Neural progenitor cell (in vitro differentiated cells): Measurements from ENCODE around the gene IDS.

ENCODE experiments used
- CTCF ChIP-seq: fragments of 200-600 bp; sonication (generic); IDR thresholded peaks from 2 replicates; pipeline ENCODE4 v1.5.1; 2017; ENCODE audit warnings: antibody characterized with exemption, mild to moderate bottlenecking
- EZH2 ChIP-seq: fragments of 200-600 bp; sonication (generic); IDR thresholded peaks from 2 replicates; pipeline ENCODE4 v1.6.1; 2017; ENCODE audit warnings: antibody characterized with exemption, mild to moderate bottlenecking, moderate library complexity
- EZH2phosphoT487 ChIP-seq: fragments of 200-600 bp; sonication (generic); IDR thresholded peaks from 2 replicates; pipeline ENCODE4 v1.6.1; 2017; ENCODE audit warnings: antibody characterized with exemption

DNA sequence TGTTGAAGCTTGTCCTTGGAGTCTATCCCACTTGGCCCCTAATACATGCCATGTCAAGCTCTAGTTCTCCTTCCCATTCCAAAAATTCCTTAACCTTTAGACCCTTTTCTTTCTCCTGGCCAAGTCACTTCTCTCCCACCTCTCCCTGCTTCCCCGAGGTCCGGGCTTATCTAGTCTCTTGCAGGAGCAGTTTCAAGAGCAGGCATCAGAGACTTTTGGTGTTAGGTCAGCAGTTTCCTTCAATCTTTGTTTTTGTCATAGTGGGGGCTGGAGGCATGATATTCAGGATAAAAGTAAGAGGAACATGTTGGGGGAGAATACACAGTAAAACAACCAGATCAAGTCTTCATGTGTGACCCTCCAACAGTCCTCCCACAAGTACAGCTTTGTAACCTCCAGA is 11.5 kb upstream of the IDS start:
- no peak for TF ChIP-seq CTCF
- no peak for TF ChIP-seq EZH2
- TF ChIP-seq EZH2phosphoT487 = no peak
